K562 (cell line): ENCODE results near the gene RDH8. TPM values are rescaled to one million over a fixed set of nuclear protein-coding genes. Genes with fewer than 3 reads are reported as not detected.
A peak's percentile ranks its signal among the peaks of the same experiment; 100 is the strongest.

Experiments
- ATAC-seq: fragments of 200-7000 bp; cut with Tn5 transposase; 3 replicates; pipeline ENCODE4 v1.9.1; 2020; ENCODE audit warnings: moderate library complexity
- BruUV-seq: library from RNA; stranded (reverse); fragments of 400-500 nt; replicated peaks from 2 replicates; lab custom pipeline; 2021; lab: Mats Ljungman, UMichigan
- CTCF ChIA-PET: fragments of 300-600 bp; formaldehyde crosslinking; extraction: SDS; loops from one replicate; lab custom pipeline; 2021; ENCODE audit warnings: low intra/inter-chr PET ratio; lab: Yijun Ruan, JAX
- POLR2A ChIA-PET: fragments of 300-600, 350-650 bp; sonication (Branson Sonifier 250); formaldehyde crosslinking; extraction: SDS; loops from one replicate; lab custom pipeline; 2021; ENCODE audit warnings: antibody characterized with exemption, inconsistent platforms; lab: Yijun Ruan, JAX
- DNase-seq, 4 experiments: peaks; one replicate each; pipeline versions ENCODE4 v3.0.0 to v3.0.0-alpha.2; 2011 to 2018; ENCODE audit warnings: low spot score in 3 of 4, mixed read lengths in 3 of 4; ENCODE audit errors: extremely low read depth in 1 of 4
- FAIRE-seq: peaks from 2 replicates; lab custom pipeline; 2011; peaks lifted over from hg19 to GRCh38; lab: Jason Lieb, UNC
- H2AFZ ChIP-seq: 2 replicates; pipeline ENCODE4 v1.6.0; 2011; ENCODE audit warnings: low read depth, low read length, control low read depth, inconsistent platforms
- H3K27ac ChIP-seq: fragments of 200-600 bp; 3 replicates; pipeline ENCODE4 v1.8.0; 2011; ENCODE audit warnings: low read depth, mild to moderate bottlenecking, control low read depth, inconsistent platforms, low read length, moderate library complexity, mixed read lengths; ENCODE audit errors: extremely low read depth
- H3K27me3 ChIP-seq, 2 experiments: fragments of 300-600 bp in 1 of 2; 2 replicates in 1 of 2; 3 replicates in 1 of 2; pipeline versions ENCODE4 v1.6.0 to v1.8.0; 2011; ENCODE audit warnings: inconsistent platforms in 2 of 2, low read length in 2 of 2, mild to moderate bottlenecking in 1 of 2, mixed read lengths in 1 of 2, moderate library complexity in 1 of 2; ENCODE audit not compliant: control insufficient read depth in 2 of 2, insufficient read depth in 2 of 2
- H3K36me3 ChIP-seq: fragments of 300-600 bp; 3 replicates; pipeline ENCODE4 v1.8.0; 2011; ENCODE audit warnings: mild to moderate bottlenecking, low read length, inconsistent platforms; ENCODE audit not compliant: control insufficient read depth, insufficient read depth
- H3K4me1 ChIP-seq, 2 experiments: fragments of 200-600 bp in 1 of 2; replicated peaks in 1 of 2; 2 replicates in 1 of 2; 3 replicates in 1 of 2; pipeline versions ENCODE4 v1.5.1 to v1.8.0; 2011; ENCODE audit warnings: inconsistent platforms in 2 of 2, low read length in 2 of 2, mild to moderate bottlenecking in 1 of 2, mixed read lengths in 1 of 2, moderate library complexity in 1 of 2; ENCODE audit not compliant: control insufficient read depth in 2 of 2, insufficient read depth in 2 of 2
- H3K4me2 ChIP-seq: 2 replicates; pipeline ENCODE4 v1.6.1; 2011; ENCODE audit warnings: low read length, control low read depth, inconsistent platforms, mixed read lengths; ENCODE audit not compliant: insufficient read depth
- H3K4me3 ChIP-seq: fragments of 200-600 bp; sonication (generic), shearing (Covaris generic); 2 replicates; pipeline ENCODE4 v1.5.1; 2016; ENCODE audit warnings: control low read depth, inconsistent platforms
- H3K79me2 ChIP-seq: fragments of 200-600 bp; 3 replicates; pipeline ENCODE4 v1.8.0; 2011; ENCODE audit warnings: low read length, inconsistent platforms; ENCODE audit not compliant: control insufficient read depth, insufficient read depth
- H3K9ac ChIP-seq, 2 experiments: 2 replicates each; pipeline versions ENCODE4 v1.6.0 to v1.6.1; 2011; ENCODE audit warnings: low read depth in 2 of 2, low read length in 2 of 2, control low read depth in 1 of 2, inconsistent platforms in 1 of 2, mild to moderate bottlenecking in 1 of 2, mixed read lengths in 1 of 2; ENCODE audit not compliant: insufficient read depth in 1 of 2
- H3K9me1 ChIP-seq: one replicate; pipeline ENCODE4 v1.6.0; 2011; ENCODE audit warnings: inconsistent platforms, mild to moderate bottlenecking, low read length, moderate library complexity; ENCODE audit not compliant: control insufficient read depth, insufficient read depth
- H3K9me3 ChIP-seq: replicated peaks from 2 replicates; pipeline ENCODE4 v1.5.1; 2011; ENCODE audit warnings: low read depth, low read length, inconsistent platforms; ENCODE audit not compliant: control insufficient read depth, insufficient read depth
- H4K20me1 ChIP-seq: replicated peaks from 2 replicates; pipeline ENCODE4 v1.6.1; 2011; ENCODE audit warnings: low read length, inconsistent platforms, mixed read lengths; ENCODE audit not compliant: control insufficient read depth, insufficient read depth
- ARHGAP35 ChIP-seq: fragments of 450-650 bp; IDR thresholded peaks from 2 replicates; pipeline ENCODE4 v1.6.1; 2018; ENCODE audit not compliant: partially characterized antibody
- ARNT ChIP-seq, 2 experiments: fragments of 450-650 bp; IDR thresholded peaks; 2 replicates each; pipeline ENCODE4 v1.6.1; 2016; ENCODE audit warnings: mild to moderate bottlenecking in 1 of 2
- ESRRB ChIP-seq: fragments of 250-450 bp; sonication (Bioruptor Pico); IDR thresholded peaks from 2 replicates; pipeline ENCODE4 v1.5.0; 2020; ENCODE audit warnings: mild to moderate bottlenecking, moderate library complexity, borderline replicate concordance
- HNRNPH1 ChIP-seq: fragments of 200-400 bp; formaldehyde crosslinking; optimal IDR thresholded peaks from 2 replicates; pipeline ENCODE3; 2017; ENCODE audit warnings: low read depth, mild to moderate bottlenecking, low read length, moderate library complexity
- MEF2D ChIP-seq: conservative IDR thresholded peaks from 2 replicates; pipeline ENCODE4 v1.6.1; 2016; ENCODE audit warnings: low read depth, missing genetic modification characterization, missing compliant biosample characterization
- MIER1 ChIP-seq: fragments of 450-650 bp; IDR thresholded peaks from 2 replicates; pipeline ENCODE4 v1.6.1; 2016; ENCODE audit warnings: antibody characterized with exemption, mild to moderate bottlenecking, low read depth
- MTA2 ChIP-seq: fragments of 450-650 bp; IDR thresholded peaks from 2 replicates; pipeline ENCODE4 v1.6.1; 2016; ENCODE audit warnings: low read depth
- MYC ChIP-seq, 2 experiments: fragments of 250-450 bp in 1 of 2; sonication (Bioruptor Pico) in 1 of 2; IDR thresholded peaks; 2 replicates each; pipeline versions ENCODE4 v1.5.1 to v1.6.1; 2012 to 2021; ENCODE audit warnings: low read depth in 2 of 2, borderline replicate concordance in 1 of 2, improper control_type of control experiment in 1 of 2, low read length in 1 of 2, mild to moderate bottlenecking in 1 of 2, moderate library complexity in 1 of 2
- NR2C1 ChIP-seq, 2 experiments: fragments of 450-650 bp; IDR thresholded peaks; 2 replicates each; pipeline ENCODE4 v1.6.1; 2017; ENCODE audit warnings: mild to moderate bottlenecking in 2 of 2, antibody characterized with exemption in 1 of 2, inconsistent platforms in 1 of 2, missing compliant biosample characterization in 1 of 2, missing genetic modification characterization in 1 of 2
- NR2C2 ChIP-seq, 2 experiments: fragments of 200-800 bp in 1 of 2; sonication (Bioruptor generic) in 1 of 2; sonication (generic) in 1 of 2; formaldehyde crosslinking in 1 of 2; IDR thresholded peaks; 2 replicates each; pipeline versions ENCODE4 v1.6.1 to v1.8.0; 2016 to 2022; ENCODE audit warnings: mild to moderate bottlenecking in 1 of 2, missing compliant biosample characterization in 1 of 2, missing genetic modification characterization in 1 of 2, missing genetic modification reagents in 1 of 2
- SUPT5H ChIP-seq: fragments of 450-650 bp; IDR thresholded peaks from 2 replicates; pipeline ENCODE4 v1.6.1; 2016
- ZFP36 ChIP-seq: fragments of 150-350 bp; IDR thresholded peaks from 2 replicates; pipeline ENCODE4 v1.6.1; 2018; ENCODE audit warnings: low read length, low read depth; ENCODE audit not compliant: partially characterized antibody
- WGBS: fragments of 100-300 bp; shearing (Covaris generic); methylation state at CpG from one replicate; pipeline ENCODE4 v1.1.6; 2016; ENCODE audit warnings: low coverage, mixed read lengths; ENCODE audit not compliant: insufficient coverage; ENCODE audit errors: missing lambda C conversion rate; 5-methylcytosine and 5-hydroxymethylcytosine counted together
- in situ Hi-C: fragments of 300-500 bp; cut with MboI; formaldehyde crosslinking; loops from 4 replicates; pipeline ENCODE4 v1.15.0; 2018; ENCODE audit warnings: inconsistent platforms, mixed read lengths
- intact Hi-C: fragments of 100-400 bp; cut with micrococcal nuclease; formaldehyde crosslinking; loops from 2 replicates; pipeline ENCODE4 v1.14.2; 2022
- polyA plus RNA-seq, 8 experiments: library from polyadenylated mRNA; depleted of rRNA in 4 of 8; stranded (reverse) in 5 of 8; unstranded in 3 of 8; fragments of >200 nt; fragmentation: Nextera tagmentation in 2 of 8; fragmentation: Illumina TruSeq in 1 of 8; extraction: Ambion mirVana in 2 of 8; extraction: Trizol in 1 of 8; gene quantifications; 2 replicates each; pipeline versions ENCODE4 v1.2.1 to v1.2.3, GENCODE V29; 2011 to 2014; ENCODE audit warnings: inconsistent platforms in 1 of 8, missing spikeins in 1 of 8
- total RNA-seq, 7 experiments: library from RNA; depleted of rRNA in 6 of 7; stranded (reverse); fragments of >200 nt in 6 of 7; fragmentation: Illumina TruSeq in 2 of 7; extraction: Trizol in 2 of 7; gene quantifications; 2 replicates each; pipeline versions ENCODE4 v1.2.1 to v1.2.3, GENCODE V29; 2011 to 2021; ENCODE audit warnings: low replicate concordance in 1 of 7

Gene RDH8
- total and polyA plus RNA-seq, 9 of the 15 experiments (the other 6 are each of a cell fraction or from before 2014, with no cell fraction given) = not detected

DNA sequence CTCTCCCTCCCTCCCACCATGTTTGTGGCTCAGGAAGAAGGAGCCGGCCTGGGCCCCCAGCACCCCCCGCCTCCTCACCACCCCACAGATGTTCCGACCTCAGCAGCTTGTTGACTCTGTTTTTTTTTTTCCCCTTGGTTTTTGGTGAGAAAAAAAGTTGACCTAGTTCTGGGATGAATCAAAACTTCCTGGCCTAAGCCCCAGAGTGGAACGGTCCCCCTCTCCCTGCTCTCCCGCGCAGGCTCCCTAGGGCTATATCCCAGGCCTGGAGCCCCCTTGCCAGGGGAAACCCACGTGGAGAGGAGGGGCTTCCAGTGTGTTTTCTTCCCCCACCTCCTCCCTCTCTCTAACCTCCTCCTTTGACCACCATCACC, 7.0 kb upstream of the RDH8 start:
- BruUV-seq = no TSS peak
- TF ChIP-seq HNRNPH1 = no peak
- no peaks in the 10 kb centered on the region for H3K9me3 ChIP-seq
- no peak for DNase-seq
- no peaks in the 10 kb centered on the region for H3K36me3 ChIP-seq
- no peaks in the 10 kb centered on the region for H3K79me2 ChIP-seq
- H4K20me1 ChIP-seq = peaks cover 9% of the 10 kb centered on the region
- intact Hi-C loops = no loop called here
- ATAC-seq = no peak
- FAIRE-seq = no peak
- CTCF ChIA-PET = no interaction called here
- in situ Hi-C loops = no loop called here
- H3K27ac ChIP-seq = no peak overlapping the region
- H2AFZ ChIP-seq = no peak overlapping the region
- H3K4me3 ChIP-seq = no peak overlapping the region
- H3K9ac ChIP-seq = no peak overlapping the region
- WGBS = 5% methylated on average over 5 of the region's 7 CpGs
- no peak overlapping the region for H3K4me2 ChIP-seq
- H3K4me1 ChIP-seq = peaks cover 0 to 17% of the 10 kb centered on the region in 2 experiments; a peak in 2 of 5 replicates
- POLR2A ChIA-PET = no interaction called here
- peaks cover 7 to 31% of the 10 kb centered on the region in 2 experiments for H3K27me3 ChIP-seq
- H3K9me1 ChIP-seq = peaks cover 7% of the 10 kb centered on the region

DNA sequence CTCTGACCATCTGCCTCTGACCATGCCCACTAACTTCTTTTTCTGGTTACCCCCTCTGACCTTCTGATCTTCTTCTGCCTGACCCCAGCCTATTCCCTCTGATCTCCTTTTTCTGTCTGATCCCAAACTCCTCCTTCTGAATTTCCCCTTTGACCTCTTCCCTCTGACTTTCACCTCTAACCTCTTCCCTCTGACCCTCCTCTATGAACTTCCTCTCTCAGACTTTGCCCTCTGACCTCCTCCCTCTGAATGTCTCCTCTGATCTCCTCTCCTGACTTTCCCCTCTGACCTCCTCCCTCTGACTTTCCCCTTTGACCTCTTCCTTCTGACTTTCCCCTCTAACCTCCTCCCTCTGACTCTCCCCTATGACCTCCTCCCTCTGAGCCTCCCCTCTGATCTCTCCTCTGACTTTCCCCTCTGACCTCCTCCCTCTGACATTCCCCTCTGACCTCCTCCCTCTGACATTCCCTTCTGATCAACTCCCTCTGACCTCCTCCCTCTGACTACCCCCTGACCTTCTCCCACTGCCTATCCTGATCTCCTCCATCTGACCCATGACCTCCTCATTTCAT, 6.4 kb upstream of the RDH8 start:
- no peak overlapping the region for H3K4me3 ChIP-seq
- BruUV-seq = no TSS peak
- DNase-seq (no peak), ATAC-seq (no peak), FAIRE-seq (no peak)
- H3K4me1 ChIP-seq = peaks cover 0 to 15% of the 10 kb centered on the region in 2 experiments; a peak in 2 of 5 replicates
- intact Hi-C loops (no loop called here), in situ Hi-C loops (no loop called here)
- no peaks in the 10 kb centered on the region for H3K36me3 ChIP-seq
- no peak overlapping the region for H3K27ac ChIP-seq
- no peak overlapping the region for H3K9ac ChIP-seq
- TF ChIP-seq ARHGAP35 (peak; percentile 79), ARNT (IDR thresholded peaks at IDR 0.05) (0 out of 4 replicates have a peak, but pooled peaks of 1 of the 2 experiments have one; percentile 27), ZFP36 (peak; percentile 70), NR2C1 (IDR thresholded peaks at IDR 0.05) (peak; percentile 90), NR2C1 (tag; IDR thresholded peaks at IDR 0.05) (peak; percentile 81), MTA2 (no peak), ESRRB (CRISPR knock-in tag) (no peak), MIER1 (0 out of 2 replicates have a peak, but pooled peaks have one; percentile 47), MYC (IDR thresholded peaks at IDR 0.05; ENCODE audit: low read depth, low read length) (no peak), MYC (CRISPR knock-in tag; IDR thresholded peaks at IDR 0.05; ENCODE audit: borderline replicate concordance, low read depth) (no peak), MEF2D (tag) (0 out of 2 replicates have a peak, but pooled peaks have one; percentile 38), SUPT5H (no peak), NR2C2 (CRISPR knock-in tag; IDR thresholded peaks at IDR 0.05) (no peak), NR2C2 (tag; IDR thresholded peaks at IDR 0.05) (peak; percentile 72)
- peaks cover 8 to 36% of the 10 kb centered on the region in 2 experiments for H3K27me3 ChIP-seq
- ChIA-PET POLR2A (no interaction called here), CTCF (no interaction called here)
- no peak overlapping the region for H3K4me2 ChIP-seq
- no peak overlapping the region for H2AFZ ChIP-seq
- peaks cover 5% of the 10 kb centered on the region for H3K9me1 ChIP-seq
- H4K20me1 ChIP-seq = peaks cover 9% of the 10 kb centered on the region
- H3K9me3 ChIP-seq = no peaks in the 10 kb centered on the region
- no peaks in the 10 kb centered on the region for H3K79me2 ChIP-seq
